HG02798 (cell line): Measurements from ENCODE around the gene GPR137C.

Experiments
- ATAC-seq: cut with Tn5 transposase; IDR thresholded peaks from one replicate; pipeline ENCODE4 v1.9.1; 2021; ENCODE audit warnings: mild to moderate bottlenecking; ENCODE audit not compliant: unreplicated experiment, poor library complexity

GPR137C gene

GRCh38 chr14:52660832-52661231 lies 108.2 kb downstream of the GPR137C start:
- no peak for ATAC-seq

- no peak for ATAC-seq
These were observed 108.7 kb downstream of the GPR137C start for GRCh38 chr14:52661314-52661713.

GRCh38 chr14:52663850-52664249 lies 111.2 kb downstream of the GPR137C start:
- no peak for ATAC-seq

GRCh38 chr14:52678591-52678990 lies 126.0 kb downstream of the GPR137C start:
- ATAC-seq, result no peak

GRCh38 chr14:52683985-52684520 lies 131.4 kb downstream of the GPR137C start:
- ATAC-seq, result no peak

GRCh38 chr14:52686176-52686575 lies 133.5 kb downstream of the GPR137C start:
- ATAC-seq, result no peak
